Ovary (tissue), 9 donors: Measurements from ENCODE around the gene ZNF576. TPM values are rescaled to one million over a fixed set of nuclear protein-coding genes. Genes with fewer than 3 reads are reported as not detected.

Experiments
- DNase-seq, 5 donors: peaks; one replicate each; pipeline ENCODE4 v3.0.0-alpha.2; 2019 to 2020
- H3K27ac ChIP-seq, 2 donors: fragments of 200-600 bp; one replicate each; pipeline versions ENCODE4 v1.5.1 to v1.8.0; 2019 to 2022
- H3K27me3 ChIP-seq: fragments of 200-600 bp; one replicate; pipeline ENCODE4 v1.8.0; 2022
- H3K36me3 ChIP-seq: fragments of 200-600 bp; sonication (generic); one replicate; pipeline ENCODE4 v1.5.1; 2019
- H3K4me1 ChIP-seq: one replicate; pipeline ENCODE4 v1.8.1; 2013; ENCODE audit warnings: mild to moderate bottlenecking, moderate library complexity; ENCODE audit not compliant: insufficient read depth
- H3K4me3 ChIP-seq: fragments of 200-600 bp; sonication (generic); one replicate; pipeline ENCODE4 v1.5.1; 2017
- H3K9me3 ChIP-seq, 2 donors: fragments of 200-600 bp in 1 of 2; sonication (generic) in 1 of 2; one replicate each; pipeline versions ENCODE4 v1.5.1 to v1.8.1; 2013 to 2019; ENCODE audit warnings: mild to moderate bottlenecking in 1 of 2, moderate library complexity in 1 of 2
- CTCF ChIP-seq, 3 donors: fragments of 450-650 bp in 2 of 3; fragments of 200-600 bp in 1 of 3; IDR thresholded peaks; one replicate each; pipeline versions ENCODE4 v1.5.1 to v1.8.0; 2016 to 2022; ENCODE audit warnings: antibody characterized with exemption in 3 of 3, mild to moderate bottlenecking in 1 of 3
- EP300 ChIP-seq: sonication (generic); formaldehyde crosslinking; IDR thresholded peaks from one replicate; pipeline ENCODE4 v1.6.1; 2017; ENCODE audit warnings: antibody characterized with exemption
- POLR2A ChIP-seq: fragments of 450-650 bp; IDR thresholded peaks from one replicate; pipeline ENCODE4 v1.6.1; 2017; ENCODE audit warnings: antibody characterized with exemption, mild to moderate bottlenecking, moderate library complexity
- WGBS, 3 donors: extraction: QIAGEN DNeasy Blood & Tissue Kit in 1 of 3; methylation state at CpG; one replicate each; pipeline versions ENCODE4 v1.1.5 to v1.1.7; 2013 to 2017; 5-methylcytosine and 5-hydroxymethylcytosine counted together
- intact Hi-C, 4 donors: fragments of 100-400 bp; cut with DNase I; formaldehyde crosslinking; loops; one replicate each; pipeline versions ENCODE4 v1.11.0 to v1.15.1; 2022 to 2023
- polyA plus RNA-seq, 2 donors: library from polyadenylated mRNA; stranded (reverse); fragments of 200-250 nt in 1 of 2; fragments of 350-450 nt in 1 of 2; fragmentation: Illumina TruSeq in 1 of 2; extraction: RNeasy Lipid Tissue Mini Kit (QIAGEN cat#74804) in 1 of 2; gene quantifications; one replicate each; pipeline ENCODE4 v1.2.3, GENCODE V29; 2013 to 2014
- total RNA-seq, 7 donors: library from RNA; depleted of rRNA in 2 of 7; stranded (reverse); fragments of >200 nt in 2 of 7; fragmentation: NEBNext Ultra II Directional in 3 of 7; extraction: Animal tissue kit (Norgen Biotek cat#: 25700) in 3 of 7; gene quantifications; one replicate each; pipeline versions ENCODE4 v1.1.0 to v1.2.4, GENCODE V29; 2016 to 2023
- donor health status: DM: no; HTN: no; CAD: no; lungs with moderate emphysema.
- donor health status: DM: no; HTN: no; CAD: no.
- donor health status: Bipolar disorder and iron deficiency.
- donor health status: DM: yes; HTN: yes; CAD: no.
- donor health status: DM: no; HTN: no; CAD: no.
- donor health status: DM: yes; HTN: yes; CAD: no.

The ZNF576 gene
- total and polyA plus RNA-seq, 9 donors = 8.6 to 22.4 (median 16.6) TPM

GRCh38 chr19:43622956-43623355 lies 26.6 kb downstream of the ZNF576 start:
- peaks cover 5% of the 10 kb centered on the region for H3K4me1 ChIP-seq
- TF ChIP-seq EP300 = no peak
- no peak for TF ChIP-seq POLR2A
- TF ChIP-seq CTCF (IDR thresholded peaks at IDR 0.05) = no peak
- DNase-seq = no peak
- 54 to 90% (median 73%) methylated on average over 1 of the region's 1 CpG for WGBS, 3 donors
- H3K27me3 ChIP-seq = no peaks in the 10 kb centered on the region
- no peaks in the 10 kb centered on the region for H3K36me3 ChIP-seq
- no peaks in the 10 kb centered on the region for H3K9me3 ChIP-seq
- H3K27ac ChIP-seq = no peak overlapping the region
- intact Hi-C loops = no loop called here
- H3K4me3 ChIP-seq = no peak overlapping the region

DNA sequence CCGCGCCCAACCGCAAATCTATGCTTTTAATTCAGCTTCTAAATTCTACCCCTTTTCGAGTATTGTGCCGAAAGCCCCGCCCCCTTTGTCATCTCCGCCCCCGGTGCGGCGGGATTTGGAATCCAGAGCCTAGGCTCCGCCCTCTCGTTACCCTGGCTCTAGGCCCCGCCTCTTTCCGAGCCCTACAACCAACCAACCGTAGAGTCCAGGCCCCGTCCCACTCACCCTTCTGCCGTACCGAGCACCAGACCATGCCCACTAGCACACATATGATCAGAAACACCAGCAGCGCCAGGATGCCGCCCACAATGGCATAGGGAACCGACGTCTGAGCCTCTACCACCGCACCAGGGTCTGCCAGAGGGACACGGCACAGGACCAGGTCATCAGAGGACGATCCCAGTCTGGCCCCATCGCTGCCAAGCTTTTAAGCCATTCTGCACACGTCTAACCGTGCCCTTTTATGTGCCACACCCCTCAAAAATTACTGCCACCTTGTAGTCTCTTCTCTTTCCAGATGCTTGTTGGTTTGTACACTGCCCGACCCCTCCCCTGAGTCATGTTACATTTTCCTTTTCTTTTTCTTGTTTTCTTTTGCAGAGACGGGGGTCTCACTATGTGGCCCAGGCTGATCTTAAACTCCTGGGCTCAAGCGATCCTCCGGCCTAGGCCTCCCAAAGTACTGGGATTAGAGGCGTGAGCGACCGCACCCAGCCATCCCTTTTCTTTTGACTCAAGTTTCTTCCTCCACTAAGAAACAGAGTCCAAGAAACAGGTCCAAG lies 27.7 kb downstream of the ZNF576 start:
- intact Hi-C loops = no loop called here
- WGBS, 3 donors = 87 to 89% (median 88%) methylated on average over 35 of the region's 35 CpGs
- Histone ChIP-seq H3K4me3 (no peak overlapping the region), H3K27me3 (no peaks in the 10 kb centered on the region), H3K9me3 (no peaks in the 10 kb centered on the region), H3K4me1 (peaks cover 1% of the 10 kb centered on the region), H3K36me3 (no peaks in the 10 kb centered on the region), H3K27ac (no peak overlapping the region)
- peak in 1 of 5 donors; percentile 34 for DNase-seq
- TF ChIP-seq EP300 (no peak), POLR2A (no peak), CTCF (IDR thresholded peaks at IDR 0.05) (no peak)

- TF ChIP-seq POLR2A = no peak
- TF ChIP-seq CTCF (IDR thresholded peaks at IDR 0.05) = no peak
- no peak for TF ChIP-seq EP300
- 32 to 39% (median 33%) methylated on average over 30 of the region's 30 CpGs for WGBS, 3 donors
- Histone ChIP-seq H3K4me3 (no peak overlapping the region), H3K27me3 (no peaks in the 10 kb centered on the region), H3K36me3 (no peaks in the 10 kb centered on the region), H3K27ac (no peak overlapping the region), H3K9me3 (no peaks in the 10 kb centered on the region), H3K4me1 (peaks cover 1% of the 10 kb centered on the region)
- peak in 3 of 5 donors; percentile 44 to 65 (median 53) for DNase-seq
- intact Hi-C loops = no loop called here
Measured at GRCh38 chr19:43624933-43625332, 28.5 kb downstream of the ZNF576 start.

DNA sequence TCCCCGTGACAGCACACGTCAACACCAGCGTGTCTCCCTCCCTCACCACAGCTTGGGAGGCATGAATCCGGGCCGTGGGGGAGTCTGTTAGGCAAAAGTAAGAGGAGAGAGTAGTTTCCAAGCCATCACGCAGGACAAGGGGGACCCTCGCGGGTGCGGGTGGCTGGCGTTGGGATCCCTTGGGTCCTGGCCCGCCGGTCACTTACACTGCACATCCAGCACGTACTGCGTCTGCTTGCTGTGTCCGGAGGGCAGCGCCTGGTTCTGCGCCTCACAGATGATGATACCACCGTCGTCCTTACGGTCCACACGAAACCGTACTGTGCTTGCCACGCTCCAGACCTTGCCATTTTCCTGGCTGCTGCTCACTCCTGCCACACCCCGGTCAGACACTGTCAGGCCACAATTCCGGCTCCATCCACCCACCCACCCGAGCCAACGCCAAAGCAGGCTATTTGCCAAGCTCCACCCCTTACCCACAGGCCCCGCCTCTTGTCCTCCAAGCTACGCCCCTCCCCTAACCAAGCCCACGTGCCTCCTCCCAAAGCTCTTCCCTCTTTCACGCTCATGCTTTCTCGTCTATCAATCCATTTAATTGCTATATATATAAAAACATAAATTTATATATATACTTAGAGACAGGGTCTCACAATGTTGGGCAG lies 29.7 kb downstream of the ZNF576 start:
- Histone ChIP-seq H3K4me1 (no peaks in the 10 kb centered on the region), H3K27ac (no peak overlapping the region), H3K36me3 (no peaks in the 10 kb centered on the region), H3K4me3 (no peak overlapping the region), H3K27me3 (no peaks in the 10 kb centered on the region), H3K9me3 (no peaks in the 10 kb centered on the region)
- peak in 2 of 5 donors; percentile 29 to 49 for DNase-seq
- intact Hi-C loops = no loop called here
- 75 to 83% (median 81%) methylated on average over 28 to 32 of the region's 32 CpGs for WGBS, 3 donors
- TF ChIP-seq CTCF (IDR thresholded peaks at IDR 0.05) (no peak), EP300 (no peak), POLR2A (no peak)
